NCI-H345 treated with DMSO at 0.1 percent for 48 hours (cell line): ENCODE data around the gene MSANTD3.

Experiments
- DNase-seq: peaks from one replicate; lab custom pipeline; 2025; ENCODE audit not compliant: unreplicated experiment; lab: John Stamatoyannopoulos, UW

Gene MSANTD3

DNA sequence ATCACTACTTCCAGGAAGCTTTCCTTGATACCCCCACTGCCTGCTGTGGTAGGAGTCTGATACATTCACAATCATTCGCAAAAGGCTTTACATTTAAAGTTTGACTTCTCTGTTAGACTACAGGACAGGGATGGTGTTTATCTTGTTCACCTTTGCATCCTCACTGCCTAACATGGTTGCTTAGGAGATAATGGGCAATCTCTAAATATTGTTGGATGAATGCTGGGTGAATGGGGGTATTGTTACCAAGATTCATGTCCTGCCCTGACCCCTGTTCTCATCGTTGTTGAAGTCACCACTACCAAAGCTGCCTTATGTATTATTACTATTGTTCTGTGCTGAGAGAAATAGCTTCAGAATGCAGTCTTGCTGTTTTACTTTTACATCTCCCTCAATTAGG, 38.3 kb downstream of the MSANTD3 start:
- DNase-seq = no peak

DNA sequence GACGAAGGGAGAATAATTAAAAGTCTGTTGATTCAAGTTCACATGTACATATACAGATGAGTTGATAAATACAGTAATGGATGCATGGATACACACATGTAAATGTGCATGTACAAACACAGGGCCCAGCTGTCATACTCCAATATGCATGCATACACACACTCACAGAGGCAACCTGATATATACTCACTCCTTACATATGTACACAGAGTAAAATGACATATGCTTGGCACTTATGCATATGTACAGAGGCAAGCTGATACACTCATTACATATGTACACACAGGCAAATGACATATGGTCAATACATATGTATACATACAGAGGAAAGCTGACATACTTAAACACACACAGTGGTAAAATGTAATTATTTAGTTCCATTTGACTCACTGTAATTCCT, 38.8 kb downstream of the MSANTD3 start:
- DNase-seq = no peak

DNA sequence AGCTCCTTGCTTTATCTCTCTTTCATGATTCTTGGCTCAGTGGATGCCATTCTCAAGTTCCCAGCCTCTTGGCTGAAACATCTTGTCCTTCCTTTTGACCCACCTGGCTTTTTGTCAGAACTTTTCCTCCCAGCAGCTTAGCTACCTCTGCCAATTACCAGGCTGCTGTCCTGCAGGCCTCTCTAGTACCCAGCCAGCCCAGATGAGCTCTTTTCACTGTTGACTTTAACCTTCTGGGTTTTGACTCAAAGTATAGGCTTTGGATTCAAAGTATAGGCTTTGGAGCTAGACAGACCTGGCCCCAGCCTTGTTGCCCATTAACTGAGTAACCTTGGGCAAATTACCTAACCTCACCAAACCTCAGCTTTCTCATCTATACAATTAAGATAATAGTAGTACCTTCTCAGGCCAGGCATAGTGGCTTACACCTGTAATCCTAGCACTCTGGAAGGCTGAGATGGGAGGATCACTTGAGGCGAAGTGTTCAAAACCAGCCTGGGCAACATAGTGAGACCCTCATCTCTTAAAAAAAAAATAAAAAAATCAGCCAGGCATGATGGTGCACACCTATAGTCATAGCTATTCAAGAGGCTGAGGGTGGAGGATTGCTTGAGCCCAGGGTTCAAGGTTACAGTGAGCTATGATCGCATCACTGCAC, 39.4 kb downstream of the MSANTD3 start:
- no peak for DNase-seq

DNA sequence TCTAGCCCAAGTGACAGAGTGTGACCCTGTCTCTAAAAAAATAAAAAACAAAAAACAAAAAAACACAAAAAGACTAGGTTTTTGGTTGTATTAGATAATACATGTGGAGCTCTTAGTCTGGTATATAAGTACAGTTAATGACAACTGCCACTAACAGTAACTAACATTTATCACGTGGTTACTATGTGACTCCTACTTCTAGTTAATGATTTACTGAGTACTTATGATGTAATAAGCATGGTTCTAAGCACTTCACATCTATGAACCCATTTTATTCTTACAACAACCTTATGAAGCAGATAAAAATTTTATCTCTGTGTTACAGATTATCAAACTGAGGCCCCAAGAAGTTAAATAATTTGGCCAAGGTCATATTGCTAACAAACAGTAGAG, 39.9 kb downstream of the MSANTD3 start:
- DNase-seq = no peak

DNA sequence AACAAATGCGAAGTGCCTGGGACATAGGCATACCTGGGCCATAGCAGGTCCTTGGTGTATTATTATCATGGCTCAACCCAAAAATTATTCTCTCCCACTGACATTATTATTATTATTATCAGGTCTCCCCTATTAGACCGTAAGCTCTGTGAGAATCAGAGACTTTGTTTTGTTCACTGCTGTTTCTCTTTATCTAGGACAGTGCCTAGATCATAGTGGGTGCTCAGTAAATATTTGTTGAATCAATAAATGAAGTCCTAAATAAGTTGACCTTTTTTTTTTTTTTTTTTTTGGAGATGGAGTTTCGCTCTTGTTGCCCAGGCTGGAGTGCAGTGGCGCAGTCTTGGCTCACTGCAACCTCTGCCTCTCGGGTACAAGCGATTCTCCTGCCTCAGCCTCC, 41.1 kb downstream of the MSANTD3 start:
- DNase-seq = no peak

DNA sequence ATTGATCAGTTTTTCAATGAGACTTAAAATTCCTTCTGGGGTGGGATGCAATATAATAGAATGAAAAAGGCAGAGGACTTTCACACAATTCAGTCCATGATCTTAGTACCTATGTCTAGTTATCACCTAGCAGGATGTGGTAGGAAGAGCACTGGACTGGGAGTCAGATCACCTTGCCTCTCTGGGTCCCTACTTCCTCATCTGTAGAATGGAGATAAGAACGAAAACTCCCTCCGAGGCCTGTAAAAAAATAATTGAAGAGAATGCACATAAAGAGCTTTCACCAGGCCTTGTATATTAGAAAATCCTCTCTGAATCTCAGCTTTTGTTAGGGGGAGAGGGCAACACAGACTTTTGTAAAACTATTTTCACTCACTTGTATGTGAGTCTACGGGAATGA, 45.3 kb downstream of the MSANTD3 start:
- DNase-seq = no peak

DNA sequence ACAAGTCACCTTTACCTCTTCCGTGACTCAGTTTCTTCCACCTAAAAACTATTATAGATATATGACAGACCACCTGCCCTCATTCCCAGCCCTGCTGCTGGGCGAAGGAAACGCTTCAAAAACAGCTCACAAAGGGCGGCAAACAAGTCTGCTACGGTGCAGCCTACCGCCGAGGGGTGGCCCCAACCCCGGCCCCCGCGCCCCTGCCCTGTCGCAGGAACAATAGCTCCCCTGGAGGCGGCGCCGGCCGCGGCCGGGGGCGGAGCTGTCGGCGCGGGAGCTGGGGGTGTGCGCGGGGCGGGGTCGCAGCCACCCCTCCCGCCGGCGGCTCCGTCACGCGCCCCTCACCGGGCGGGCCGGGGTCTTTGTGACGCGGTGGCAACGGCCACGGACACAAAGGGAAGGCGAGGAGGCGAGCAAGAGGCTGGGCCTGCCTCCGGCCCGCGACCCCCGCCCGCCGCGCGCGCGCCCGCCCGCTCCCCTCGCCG, 45.9 kb downstream of the MSANTD3 start, which contains the start of gene TMEFF1:
TMEFF1 (plus strand) TSS at position 362 of the 488 bp plus-strand sequence. CDS start 396 bp downstream, outside the sequence.
- peak; percentile 44 for DNase-seq

DNA sequence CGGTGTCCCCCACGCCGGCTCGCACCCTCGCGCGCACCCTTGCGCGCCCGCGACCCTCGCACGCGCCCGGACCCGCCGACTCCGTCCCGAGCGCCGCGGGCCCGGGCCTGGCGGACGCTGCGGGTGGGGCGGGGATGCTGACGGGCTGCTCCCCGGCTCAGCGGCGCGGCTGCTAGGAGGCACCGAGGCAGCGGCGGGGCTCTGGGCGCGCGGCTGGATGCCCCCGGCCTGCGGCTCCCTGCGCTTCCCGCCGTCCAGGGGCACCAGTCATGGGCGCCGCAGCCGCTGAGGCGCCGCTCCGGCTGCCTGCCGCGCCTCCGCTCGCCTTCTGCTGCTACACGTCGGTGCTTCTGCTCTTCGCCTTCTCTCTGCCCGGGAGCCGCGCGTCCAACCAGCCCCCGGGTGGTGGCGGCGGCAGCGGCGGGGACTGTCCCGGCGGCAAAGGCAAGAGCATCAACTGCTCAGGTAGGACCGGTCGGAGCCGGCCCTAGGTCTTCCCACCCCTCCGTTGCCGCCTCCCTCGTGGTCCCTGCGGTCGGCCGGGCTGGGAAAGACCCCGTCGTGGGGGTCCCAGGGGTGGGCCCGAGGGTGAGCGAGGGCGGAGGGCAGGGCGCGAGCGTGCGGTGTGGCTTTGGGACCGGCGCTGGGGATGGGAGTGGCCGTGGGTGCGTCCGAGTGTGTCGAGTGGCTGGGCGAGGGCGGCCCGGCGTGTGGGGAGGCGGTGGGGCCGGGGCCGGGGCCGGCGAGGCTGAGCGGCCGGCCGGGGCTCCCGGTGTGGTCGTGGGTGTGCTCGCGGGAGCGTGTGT, 46.5 kb downstream of the MSANTD3 start:
- DNase-seq = peak; percentile 10

DNA sequence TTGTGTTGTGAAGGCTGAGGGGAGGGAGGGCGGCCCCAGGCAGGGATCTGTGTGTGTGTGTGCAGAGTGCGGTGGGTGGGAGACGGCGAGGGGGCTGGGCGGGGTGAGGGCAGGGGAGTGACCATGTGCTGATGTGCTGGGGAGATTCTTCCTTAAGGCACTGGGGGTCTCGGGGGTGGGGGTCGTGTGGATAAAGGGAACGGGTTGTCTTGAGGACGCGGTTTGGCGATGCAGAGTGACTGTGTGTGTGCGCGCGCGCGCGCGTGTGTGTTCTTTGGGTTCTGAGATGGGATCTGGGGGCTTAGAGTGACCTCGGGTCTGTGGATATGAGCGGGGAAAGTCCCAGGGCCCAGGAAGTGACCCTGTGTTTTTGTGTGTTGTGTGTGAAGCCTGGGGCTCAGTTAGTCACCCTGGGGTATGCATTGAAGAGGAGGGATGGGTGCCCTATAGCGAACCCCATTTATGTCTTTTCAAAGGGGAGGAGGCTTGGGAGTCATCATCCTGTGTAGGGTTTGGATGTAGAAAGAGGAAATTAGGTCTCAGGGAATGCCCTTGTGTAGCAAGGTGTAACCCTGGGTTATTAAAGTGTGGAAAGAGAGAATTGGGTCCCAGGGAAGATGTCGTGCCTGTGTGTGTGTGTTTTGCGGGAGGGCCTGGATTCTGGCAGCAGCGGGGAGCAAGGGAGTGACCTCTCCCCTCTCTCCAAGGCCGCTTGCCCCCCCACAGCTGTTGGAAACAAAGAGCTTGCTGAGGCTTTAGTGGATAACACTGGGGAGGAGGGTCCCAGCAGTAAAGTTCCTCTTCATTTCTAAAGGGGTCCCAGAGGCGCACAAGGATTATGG, 47.4 kb downstream of the MSANTD3 start:
- DNase-seq = no peak

DNA sequence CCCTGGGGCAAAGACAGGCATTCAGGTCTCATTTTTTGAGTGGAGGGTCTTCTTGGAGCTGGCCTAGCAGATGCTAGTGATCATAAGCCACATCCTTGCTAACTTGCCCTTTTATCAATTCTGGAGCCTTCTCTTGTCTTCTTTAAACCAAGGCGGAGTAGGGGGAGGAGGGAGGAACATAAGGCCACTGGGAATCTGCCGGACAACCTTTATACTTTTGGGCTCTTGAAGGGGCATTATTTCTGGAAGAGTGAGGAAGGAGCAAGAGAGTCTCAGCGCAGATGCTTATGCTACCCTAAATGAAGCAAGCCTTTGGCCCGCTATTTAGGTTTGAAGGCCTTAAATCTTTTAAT, 48.0 kb downstream of the MSANTD3 start:
- DNase-seq = no peak

DNA sequence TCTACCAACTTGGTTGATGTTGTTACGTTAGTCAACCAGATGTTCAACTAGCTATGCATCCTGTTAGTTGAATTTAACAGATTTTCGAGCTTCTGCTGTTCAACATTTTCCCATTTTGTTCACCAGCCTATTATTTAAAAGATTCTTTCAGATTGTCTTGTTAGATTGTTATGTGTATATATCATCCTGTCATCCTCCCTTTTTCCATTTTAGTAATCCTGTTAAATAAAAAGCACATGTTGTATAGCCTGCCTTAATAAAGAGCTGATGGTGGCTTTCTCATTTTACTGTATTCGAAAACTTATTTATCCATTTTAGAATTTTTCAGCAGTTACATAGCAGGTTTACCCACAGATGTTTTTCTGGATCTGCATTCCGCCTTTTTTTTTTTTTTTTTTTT, 50.3 kb downstream of the MSANTD3 start:
- no peak for DNase-seq

DNA sequence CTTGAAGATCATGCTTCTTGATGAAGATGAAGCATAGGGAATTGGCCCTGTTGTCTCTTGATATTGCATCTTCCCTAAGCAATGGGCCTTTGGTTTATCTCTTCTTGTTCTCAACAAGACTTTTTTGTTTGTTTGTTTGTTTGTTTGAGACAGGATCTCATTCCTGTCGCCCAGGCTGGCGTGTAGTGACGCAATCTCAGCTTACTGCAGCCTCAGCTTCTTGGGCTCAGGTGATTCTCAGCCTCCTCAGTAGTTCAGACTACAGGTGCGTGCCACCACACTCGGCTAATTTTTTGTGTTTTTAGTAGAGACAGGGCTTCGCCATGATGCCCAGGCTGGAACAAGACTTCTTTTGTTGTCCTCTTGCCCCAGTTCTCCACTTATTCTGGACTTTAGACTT, 51.2 kb downstream of the MSANTD3 start:
- DNase-seq = no peak

DNA sequence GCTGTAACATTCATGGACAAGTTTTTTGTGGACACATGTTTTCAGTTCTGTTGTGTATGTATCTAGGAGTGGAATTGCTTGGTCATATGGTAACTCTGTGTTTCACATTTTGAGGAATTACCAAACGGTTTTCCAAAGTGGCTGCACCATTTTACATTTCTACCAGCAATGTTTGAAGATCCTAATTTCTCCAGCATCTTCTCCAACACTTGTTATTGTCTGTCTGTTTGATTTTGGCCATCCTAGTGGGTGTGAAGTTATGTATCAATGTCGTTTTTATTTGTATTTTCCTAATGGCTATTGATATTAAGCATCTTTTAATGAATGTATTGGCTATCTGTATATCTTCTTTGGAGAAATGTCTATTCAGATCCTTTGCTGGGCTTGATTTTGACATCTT, 52.9 kb downstream of the MSANTD3 start:
- no peak for DNase-seq

DNA sequence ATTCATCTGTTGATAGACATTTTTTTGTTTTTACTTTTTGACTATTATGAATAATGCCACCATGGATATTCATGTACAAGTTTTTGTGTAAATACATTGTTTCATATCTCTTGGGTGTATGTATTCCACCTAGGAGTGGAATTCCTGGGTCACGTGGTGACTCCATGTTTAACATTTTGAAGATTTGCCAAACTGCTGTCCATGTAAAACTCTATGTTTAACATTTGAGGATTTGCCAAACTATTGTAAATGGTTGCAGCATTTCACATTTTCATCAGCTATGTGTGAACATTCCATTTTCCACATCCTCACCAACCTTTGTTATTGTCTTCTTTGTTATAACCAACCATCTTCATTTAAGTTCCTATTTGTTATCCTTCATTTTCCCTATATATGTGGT, 58.3 kb downstream of the MSANTD3 start:
- no peak for DNase-seq

DNA sequence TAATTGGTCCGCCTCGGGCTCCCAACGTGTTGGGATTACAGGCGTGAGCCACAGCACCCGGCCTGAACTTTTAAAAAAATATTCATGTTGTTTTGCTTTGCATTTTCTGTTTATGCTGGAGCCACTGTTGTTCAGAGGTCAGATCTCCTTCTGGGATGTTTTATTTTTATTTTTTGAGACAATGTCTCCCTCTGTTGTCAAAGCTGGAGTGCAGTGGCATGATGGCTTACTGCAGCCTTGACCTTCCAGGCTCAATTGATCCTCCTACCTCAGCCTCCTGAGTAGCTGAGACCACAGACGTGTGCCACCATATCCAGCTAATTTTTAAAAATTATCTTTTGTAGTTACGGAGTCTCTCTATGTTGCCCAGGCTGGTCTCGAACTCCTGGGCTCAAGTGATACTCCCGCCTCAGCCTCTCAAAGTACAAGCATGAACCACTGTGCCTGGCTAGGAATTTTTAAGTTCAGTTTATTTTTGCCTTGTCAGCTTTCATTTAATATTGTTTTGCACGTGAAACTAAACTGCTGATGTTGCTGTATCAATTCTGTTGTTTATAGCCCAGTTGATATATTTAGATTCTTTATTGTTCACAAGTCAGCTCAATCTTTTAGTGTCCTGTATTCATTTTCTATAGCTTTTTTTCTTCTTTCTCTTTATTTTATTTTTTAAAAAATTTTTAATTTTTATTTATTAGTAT, 59.7 kb downstream of the MSANTD3 start:
- DNase-seq = no peak

DNA sequence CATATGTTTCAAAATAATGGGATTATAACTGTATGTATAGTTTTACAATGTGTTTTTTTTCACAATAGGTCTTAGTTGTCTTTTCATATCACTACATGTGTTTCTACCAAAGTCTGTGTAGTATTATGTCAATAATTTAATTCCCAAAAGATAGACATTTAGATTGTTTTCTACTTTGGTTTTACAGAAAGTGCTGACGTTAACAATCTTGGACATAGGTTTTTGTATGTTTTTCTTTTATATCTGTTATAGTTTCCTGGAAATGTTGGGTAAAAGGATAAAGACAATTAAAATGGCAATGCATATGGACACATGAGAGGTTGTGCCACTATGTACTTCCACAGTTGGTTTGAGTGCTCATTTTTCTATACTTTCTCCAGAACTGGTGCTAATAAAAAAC, 61.2 kb downstream of the MSANTD3 start:
- DNase-seq = no peak

DNA sequence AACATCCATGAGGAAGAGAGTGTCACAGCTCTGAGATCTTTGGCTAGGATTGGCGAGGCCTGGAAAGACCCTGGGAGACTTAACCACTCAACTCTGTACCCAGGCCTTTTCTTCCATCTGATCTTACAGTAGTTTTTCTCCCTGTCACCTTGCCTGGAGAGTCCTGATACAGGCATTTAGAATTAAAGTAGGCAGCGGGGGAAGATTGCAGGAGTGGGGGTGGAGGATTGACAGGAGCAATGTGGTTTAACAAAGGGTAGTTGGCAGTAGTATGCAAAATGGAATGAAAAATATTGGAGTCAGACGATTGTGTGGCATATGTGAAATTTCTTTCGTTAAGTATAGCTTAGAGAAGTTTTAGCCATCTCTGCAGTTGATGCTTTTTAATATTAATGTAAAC, 62.9 kb downstream of the MSANTD3 start:
- no peak for DNase-seq

DNA sequence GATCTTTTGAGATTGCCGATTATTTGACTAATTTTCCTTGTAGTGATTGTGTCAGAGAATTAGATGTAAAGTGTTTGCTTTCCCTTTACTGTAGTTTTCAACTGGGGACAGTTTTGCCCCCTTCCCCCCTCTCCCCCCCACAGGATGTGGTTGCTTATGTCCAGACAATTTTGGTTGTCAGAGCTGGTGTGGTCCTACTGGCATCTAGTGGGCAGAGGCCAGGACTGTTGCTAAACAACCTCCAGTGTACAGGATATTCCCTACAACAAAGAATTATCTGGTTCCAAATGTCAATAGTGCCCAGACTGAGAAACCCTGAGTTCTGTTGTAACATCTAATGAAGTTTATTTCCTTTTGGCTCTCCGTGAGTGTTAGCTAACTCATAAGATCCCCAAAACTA, 66.0 kb downstream of the MSANTD3 start:
- DNase-seq = no peak

DNA sequence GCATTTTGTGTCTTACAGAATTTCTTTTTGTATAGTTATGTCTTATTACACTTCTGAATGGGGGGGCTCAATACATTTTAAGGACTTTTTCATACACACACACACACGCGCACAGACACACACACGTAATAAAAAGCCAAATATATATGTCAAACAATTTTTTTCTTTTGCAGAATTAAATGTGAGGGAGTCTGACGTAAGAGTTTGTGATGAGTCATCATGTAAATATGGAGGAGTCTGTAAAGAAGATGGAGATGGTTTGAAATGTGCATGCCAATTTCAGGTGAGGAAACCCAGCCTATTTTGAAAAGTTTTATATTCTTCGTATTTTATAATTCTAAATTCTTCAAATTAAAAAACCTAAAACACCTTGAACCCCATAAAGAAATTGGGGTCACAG, 71.6 kb downstream of the MSANTD3 start:
- DNase-seq = no peak

DNA sequence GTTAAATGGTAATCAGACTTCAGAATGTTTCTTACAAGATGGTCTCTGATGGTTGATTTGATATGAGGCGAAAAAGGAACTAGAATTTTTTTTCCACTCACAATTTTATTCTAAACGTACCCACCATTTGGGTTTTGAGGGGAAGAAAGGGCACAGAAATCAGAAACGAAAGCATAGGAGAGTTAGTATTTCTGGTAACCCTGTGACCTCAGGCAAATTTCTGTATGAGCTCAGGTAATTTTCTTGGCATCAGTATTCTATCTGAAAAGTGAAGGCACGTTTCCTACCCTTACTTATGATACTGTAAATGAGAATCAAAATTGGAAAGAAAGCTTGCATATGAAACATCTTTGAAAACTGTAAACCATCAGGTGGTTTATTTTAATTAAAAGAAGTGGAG, 72.5 kb downstream of the MSANTD3 start:
- DNase-seq = no peak

DNA sequence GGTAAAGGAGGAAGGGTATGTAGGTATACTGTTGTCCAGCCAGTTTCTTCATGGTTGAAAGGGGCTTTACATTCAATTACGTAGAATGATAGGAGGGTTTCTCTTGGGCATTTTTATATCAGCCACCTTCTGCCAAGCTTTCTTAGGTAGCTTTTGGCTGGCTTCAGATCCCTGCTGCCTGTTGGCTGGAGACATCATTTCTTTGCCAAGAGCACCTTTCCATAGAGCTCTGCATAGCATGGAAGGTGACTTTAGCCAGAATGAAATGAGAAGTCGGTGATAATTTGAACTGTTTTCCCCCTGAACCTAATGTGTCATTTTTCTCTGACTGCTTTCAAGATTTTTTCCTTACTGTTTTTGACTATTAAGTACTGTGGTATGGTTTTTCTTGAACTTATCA, 72.9 kb downstream of the MSANTD3 start:
- no peak for DNase-seq
